HEK293 (cell line): Measurements from ENCODE around the gene BTC.

ENCODE experiments used
- CTCF ChIA-PET: fragments of 350-600 bp; formaldehyde crosslinking; extraction: SDS; loops from one replicate; lab custom pipeline; 2021; ENCODE audit warnings: antibody characterized with exemption; lab: Yijun Ruan, JAX
- POLR2A ChIA-PET: fragments of 300-600 bp; formaldehyde crosslinking; extraction: SDS; loops from one replicate; lab custom pipeline; 2020; ENCODE audit warnings: antibody characterized with exemption, inconsistent platforms; lab: Yijun Ruan, JAX
- H3K27ac ChIP-seq: fragments of 200-500 bp; sonication (Bioruptor generic); 2 replicates; pipeline ENCODE4 v1.5.1; 2014; ENCODE audit warnings: low read depth, low read length, control low read depth, inconsistent platforms; ENCODE audit errors: extremely low read depth
- H3K36me3 ChIP-seq, 2 experiments: fragments of 200-500 bp in 1 of 2; sonication (Bioruptor generic) in 1 of 2; 1 replicate in 1 of 2; 2 replicates in 1 of 2; pipeline ENCODE4 v1.5.1; 2014 to 2017; ENCODE audit warnings: inconsistent platforms in 2 of 2, low read length in 2 of 2; ENCODE audit not compliant: control insufficient read depth in 2 of 2, insufficient read depth in 1 of 2
- H3K4me1 ChIP-seq: fragments of 200-500 bp; sonication (Bioruptor generic); 2 replicates; pipeline ENCODE4 v1.5.1; 2014; ENCODE audit warnings: mild to moderate bottlenecking, low read length, inconsistent platforms; ENCODE audit not compliant: control insufficient read depth, insufficient read depth
- H3K4me3 ChIP-seq: 2 replicates; pipeline ENCODE4 v1.5.1; 2011; ENCODE audit warnings: low read depth, mild to moderate bottlenecking, control low read depth, low read length, moderate library complexity
- H3K9me3 ChIP-seq: fragments of 200-500 bp; sonication (Bioruptor generic); 2 replicates; pipeline ENCODE4 v1.5.1; 2014; ENCODE audit warnings: low read depth, low read length, inconsistent platforms; ENCODE audit not compliant: control insufficient read depth, insufficient read depth
- EGR2 ChIP-seq: fragments of 450-650 bp; formaldehyde crosslinking; IDR thresholded peaks from 2 replicates; pipeline ENCODE4 v1.5.1; 2016; ENCODE audit warnings: low read depth, missing biosample characterization, missing genetic modification characterization
- HIC1 ChIP-seq: fragments of 450-650 bp; formaldehyde crosslinking; IDR thresholded peaks from 2 replicates; pipeline ENCODE4 v1.5.1; 2016; ENCODE audit warnings: missing biosample characterization, missing genetic modification characterization
- KLF7 ChIP-seq: fragments of 450-650 bp; formaldehyde crosslinking; IDR thresholded peaks from 2 replicates; pipeline ENCODE4 v1.5.1; 2016; ENCODE audit warnings: missing biosample characterization, missing genetic modification characterization, borderline replicate concordance
- KLF8 ChIP-seq: fragments of 450-650 bp; formaldehyde crosslinking; IDR thresholded peaks from 2 replicates; pipeline ENCODE4 v1.5.1; 2016; ENCODE audit warnings: missing biosample characterization, missing genetic modification characterization
- MZF1 ChIP-seq: fragments of 450-650 bp; formaldehyde crosslinking; IDR thresholded peaks from 2 replicates; pipeline ENCODE4 v1.5.1; 2017; ENCODE audit warnings: missing biosample characterization, missing genetic modification characterization, borderline replicate concordance
- PRDM10 ChIP-seq: fragments of 450-650 bp; formaldehyde crosslinking; IDR thresholded peaks from 2 replicates; pipeline ENCODE4 v1.5.1; 2016; ENCODE audit warnings: missing biosample characterization, missing genetic modification characterization
- SP3 ChIP-seq: fragments of 450-650 bp; formaldehyde crosslinking; IDR thresholded peaks from 2 replicates; pipeline ENCODE4 v1.5.1; 2016; ENCODE audit warnings: missing biosample characterization, missing genetic modification characterization
- TRIM28 ChIP-seq: IDR thresholded peaks from 2 replicates; pipeline ENCODE4 v1.6.1; 2011; ENCODE audit warnings: low read length, control low read depth, borderline replicate concordance
- ZEB2 ChIP-seq: fragments of 450-650 bp; formaldehyde crosslinking; IDR thresholded peaks from 2 replicates; pipeline ENCODE4 v1.5.1; 2016; ENCODE audit warnings: missing biosample characterization, missing genetic modification characterization
- ZFHX2 ChIP-seq: fragments of 450-650 bp; formaldehyde crosslinking; conservative IDR thresholded peaks from 2 replicates; pipeline ENCODE4 v1.5.1; 2016; ENCODE audit warnings: missing biosample characterization, missing genetic modification characterization
- ZFP37 ChIP-seq: fragments of 450-650 bp; formaldehyde crosslinking; IDR thresholded peaks from 2 replicates; pipeline ENCODE4 v1.5.1; 2016; ENCODE audit warnings: missing biosample characterization, missing genetic modification characterization
- ZNF324 ChIP-seq: fragments of 450-650 bp; formaldehyde crosslinking; IDR thresholded peaks from 2 replicates; pipeline ENCODE4 v1.5.1; 2016; ENCODE audit warnings: missing biosample characterization, missing genetic modification characterization
- ZNF354C ChIP-seq: fragments of 450-650 bp; formaldehyde crosslinking; IDR thresholded peaks from 2 replicates; pipeline ENCODE4 v1.5.1; 2016; ENCODE audit warnings: missing biosample characterization, missing genetic modification characterization, low read depth, borderline replicate concordance
- ZNF37A ChIP-seq: fragments of 450-650 bp; IDR thresholded peaks from 2 replicates; pipeline ENCODE4 v1.5.1; 2018; ENCODE audit warnings: missing biosample characterization, missing genetic modification characterization
- ZNF394 ChIP-seq: fragments of 450-650 bp; formaldehyde crosslinking; IDR thresholded peaks from 2 replicates; pipeline ENCODE4 v1.5.1; 2016; ENCODE audit warnings: missing biosample characterization, missing genetic modification characterization, mild to moderate bottlenecking, moderate library complexity, borderline replicate concordance
- ZNF624 ChIP-seq: fragments of 450-650 bp; formaldehyde crosslinking; IDR thresholded peaks from 2 replicates; pipeline ENCODE4 v1.5.1; 2017; ENCODE audit warnings: missing biosample characterization, missing genetic modification characterization
- ZNF660 ChIP-seq: fragments of 450-650 bp; IDR thresholded peaks from 2 replicates; pipeline ENCODE4 v1.5.1; 2018; ENCODE audit warnings: missing biosample characterization, mild to moderate bottlenecking, missing genetic modification characterization
- ZNF670 ChIP-seq: fragments of 450-650 bp; formaldehyde crosslinking; IDR thresholded peaks from 2 replicates; pipeline ENCODE4 v1.5.1; 2016; ENCODE audit warnings: missing biosample characterization, missing genetic modification characterization, low read depth
- ZNF776 ChIP-seq: fragments of 450-650 bp; formaldehyde crosslinking; IDR thresholded peaks from 2 replicates; pipeline ENCODE4 v1.5.0; 2017; ENCODE audit warnings: missing biosample characterization, missing genetic modification characterization, borderline replicate concordance

Gene BTC

GRCh38 chr4:74768857-74769525, 25.3 kb downstream of the BTC start:
- Histone ChIP-seq H3K4me1 (0 out of 2 replicates have a peak, but pooled peaks cover 3% of the 10 kb centered on the region), H3K9me3 (no peaks in the 10 kb centered on the region), H3K36me3 (no peaks in the 10 kb centered on the region), H3K27ac (no peak overlapping the region), H3K4me3 (no peak overlapping the region)
- CTCF ChIA-PET, result no interaction called here
- peak; percentile 51 for TF ChIP-seq ZNF660 (tag by site-specific recombination)
- TF ChIP-seq EGR2 (tag by site-specific recombination), result peak; percentile 82
- 0 out of 2 replicates have a peak, but pooled peaks have one; percentile 29 for TF ChIP-seq ZFP37 (tag by site-specific recombination)
- TF ChIP-seq KLF8 (tag by site-specific recombination), result peak; percentile 15; the same call in 1 of the 2 replicates
- TF ChIP-seq ZNF624 (tag by site-specific recombination), result no peak
- TF ChIP-seq ZNF37A (tag by site-specific recombination), result no peak
- TF ChIP-seq ZFHX2 (tag by site-specific recombination), result peak; percentile 83
- 0 out of 2 replicates have a peak, but pooled peaks have one; percentile 35 for TF ChIP-seq ZEB2
- TF ChIP-seq PRDM10 (tag by site-specific recombination), result 0 out of 2 replicates have a peak, but pooled peaks have one; percentile 15
- peak; percentile 55; the same call in 1 of the 2 replicates for TF ChIP-seq TRIM28
- peak; percentile 71; the same call in 1 of the 2 replicates for TF ChIP-seq HIC1
- TF ChIP-seq ZNF670, result no peak
- POLR2A ChIA-PET, result no interaction called here

DNA sequence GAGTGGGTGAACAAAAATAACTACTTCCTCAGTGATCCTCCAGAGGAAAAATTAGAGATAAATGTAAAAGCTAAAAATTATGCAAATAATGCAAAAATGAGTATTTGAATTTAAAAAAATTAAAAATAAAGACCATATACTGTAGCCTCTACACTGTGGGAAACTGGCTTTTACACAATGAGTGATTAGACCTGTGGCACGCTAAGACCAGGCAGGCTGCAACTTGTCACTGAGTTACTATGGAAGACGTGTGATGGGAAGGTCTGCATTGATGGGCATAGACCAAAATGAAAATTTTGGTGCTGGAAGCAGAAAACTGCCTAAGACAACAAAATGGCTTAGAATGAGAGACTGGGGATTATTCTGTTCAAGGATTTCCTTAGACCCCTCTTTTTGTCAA, 30.2 kb downstream of the BTC start:
- ChIA-PET CTCF (no interaction called here), POLR2A (no interaction called here)
- Histone ChIP-seq H3K4me3 (no peak overlapping the region), H3K9me3 (no peaks in the 10 kb centered on the region), H3K4me1 (0 out of 2 replicates have a peak, but pooled peaks cover 2% of the 10 kb centered on the region), H3K27ac (no peak overlapping the region), H3K36me3 (no peaks in the 10 kb centered on the region)
- TF ChIP-seq EGR2 (tag by site-specific recombination) (no peak), ZNF354C (tag by site-specific recombination) (no peak), ZNF776 (tag by site-specific recombination) (no peak), ZFP37 (tag by site-specific recombination) (no peak), ZNF324 (no peak), ZNF394 (tag by site-specific recombination) (no peak), KLF7 (tag by site-specific recombination) (no peak), ZNF624 (tag by site-specific recombination) (no peak), MZF1 (tag by site-specific recombination) (no peak), SP3 (no peak)
- TF ChIP-seq, all 188 proteins: peak for 0
